GM21360 (cell line): Measurements from ENCODE around the gene MET.

ENCODE experiments used
- ATAC-seq: cut with Tn5 transposase; IDR thresholded peaks from one replicate; pipeline ENCODE4 v1.9.1; 2021; ENCODE audit warnings: mild to moderate bottlenecking, moderate library complexity; ENCODE audit not compliant: unreplicated experiment

MET gene

DNA sequence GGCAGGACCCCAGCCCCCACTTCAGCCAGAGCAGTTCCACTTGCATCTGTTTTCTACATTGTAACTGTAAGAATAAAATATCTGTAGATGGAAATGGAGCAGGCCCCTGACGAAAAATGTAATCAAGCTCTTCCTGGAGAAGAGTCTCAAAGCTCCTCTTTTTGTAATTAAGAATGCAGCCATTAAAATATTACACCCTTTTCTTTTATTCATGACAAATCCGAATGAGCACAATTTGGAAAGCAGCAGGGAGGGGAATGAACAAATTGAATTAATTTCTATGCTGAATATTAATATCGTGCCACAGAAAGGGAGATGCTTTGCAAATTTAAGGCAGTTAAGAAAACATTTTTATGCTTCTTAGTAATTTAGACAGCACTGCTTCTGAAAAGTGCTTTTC lies 165.6 kb downstream of the MET start:
- no peak for ATAC-seq

DNA sequence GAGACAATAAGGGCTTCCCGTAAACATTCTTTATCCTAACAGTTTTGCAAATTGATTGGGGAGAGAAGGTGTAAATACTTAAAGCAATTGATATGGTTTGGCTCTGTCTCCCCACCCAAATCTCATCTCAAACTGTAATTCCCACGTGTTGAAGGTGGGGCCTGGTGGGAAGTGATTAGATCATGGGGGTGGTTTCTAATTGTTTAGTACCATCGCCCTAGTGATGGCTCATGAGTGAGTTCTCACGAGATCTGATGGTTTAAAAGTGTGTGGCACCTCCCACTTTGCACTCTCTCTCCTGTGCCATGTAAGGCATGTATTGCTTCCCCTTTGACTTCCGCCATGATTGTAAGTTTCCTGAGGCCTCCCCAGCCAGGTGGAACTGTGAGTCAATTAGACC lies 168.3 kb downstream of the MET start:
- no peak for ATAC-seq

DNA sequence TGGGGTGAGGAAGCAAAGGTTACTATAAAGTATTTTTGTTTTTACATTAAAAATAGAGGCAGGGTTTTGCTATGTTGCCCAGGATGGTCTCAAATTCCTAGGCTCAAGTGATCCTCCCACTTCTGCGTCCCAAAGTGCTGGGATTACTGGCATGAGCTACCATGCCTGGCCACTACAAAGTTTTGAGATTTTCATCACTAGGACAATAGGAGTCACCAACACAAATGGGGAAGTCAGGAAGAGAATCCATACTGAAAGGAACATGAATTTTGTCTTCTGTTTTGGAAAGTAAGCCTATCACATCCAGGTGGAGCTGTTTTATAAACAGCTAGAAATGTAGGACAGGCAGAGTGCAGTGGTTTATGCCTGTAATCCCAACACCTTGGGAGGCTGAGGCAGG lies 170.4 kb downstream of the MET start:
- ATAC-seq = no peak

DNA sequence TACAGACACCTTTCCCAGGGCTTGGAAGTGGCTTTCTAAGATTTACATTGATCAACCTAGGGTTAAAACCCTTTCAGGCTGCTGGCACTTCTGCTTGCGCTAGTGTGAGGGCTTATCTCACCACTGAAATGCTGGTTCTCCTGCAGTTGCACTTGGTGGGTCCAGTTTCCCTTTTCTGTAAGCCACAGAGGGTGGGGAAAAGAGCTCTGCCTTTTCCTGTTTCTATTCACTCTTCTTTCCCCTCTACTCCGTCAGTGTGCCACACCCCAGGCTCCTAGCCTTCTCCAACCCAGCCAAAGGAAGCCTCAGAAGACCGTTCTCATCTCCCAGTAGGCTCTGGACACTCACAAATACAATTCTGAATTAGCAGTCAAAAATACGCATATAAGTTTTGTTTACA lies 171.4 kb downstream of the MET start:
- no peak for ATAC-seq
